H1 (cell line): Measurements from ENCODE around the gene APBA2. TPM values are rescaled to one million over a fixed set of nuclear protein-coding genes. Genes with fewer than 3 reads are reported as not detected.

Source experiments
- CTCF ChIA-PET: fragments of 300-600 bp; sonication (Branson Sonifier 250); formaldehyde crosslinking; loops from one replicate; lab custom pipeline; 2021; ENCODE audit not compliant: partially characterized antibody; lab: Charles Lee
- POLR2A ChIA-PET: fragments of 300-600 bp; sonication (Branson Sonifier 250); formaldehyde crosslinking; loops from one replicate; lab custom pipeline; 2021; ENCODE audit warnings: inconsistent platforms; ENCODE audit not compliant: partially characterized antibody; lab: Charles Lee
- DNase-seq, 2 experiments: peaks; one replicate each; pipeline versions ENCODE4 v3.0.0 to v3.0.0-alpha.2; 2010 to 2022; ENCODE audit warnings: low spot score in 2 of 2, low read depth in 1 of 2, mixed read lengths in 1 of 2
- FAIRE-seq: peaks from 2 replicates; lab custom pipeline; 2011; peaks lifted over from hg19 to GRCh38; lab: Jason Lieb, UNC
- H2AFZ ChIP-seq: 2 replicates; pipeline ENCODE4 v1.8.1; 2012; ENCODE audit warnings: low read length, inconsistent platforms
- H2AK5ac ChIP-seq: 2 replicates; pipeline ENCODE4 v1.6.1; 2013; ENCODE audit warnings: low read depth, low read length
- H2BK120ac ChIP-seq: replicated peaks from 2 replicates; pipeline ENCODE3; 2013; ENCODE audit warnings: low read depth, low read length, inconsistent platforms
- H2BK12ac ChIP-seq: 2 replicates; pipeline ENCODE4 v1.6.1; 2013; ENCODE audit warnings: low read depth, low read length
- H2BK15ac ChIP-seq: 2 replicates; pipeline ENCODE4 v1.6.1; 2013; ENCODE audit warnings: low read length
- H2BK20ac ChIP-seq: 2 replicates; pipeline ENCODE4 v1.6.1; 2013; ENCODE audit warnings: low read length
- H2BK5ac ChIP-seq: 2 replicates; pipeline ENCODE4 v1.6.1; 2013; ENCODE audit warnings: low read depth, low read length
- H3K14ac ChIP-seq: 2 replicates; pipeline ENCODE4 v1.6.1; 2013; ENCODE audit warnings: inconsistent platforms; ENCODE audit not compliant: insufficient read length
- H3K18ac ChIP-seq: 2 replicates; pipeline ENCODE4 v1.6.1; 2013; ENCODE audit warnings: low read length; ENCODE audit errors: extremely low read depth
- H3K23ac ChIP-seq: 2 replicates; pipeline ENCODE4 v1.6.1; 2013; ENCODE audit warnings: inconsistent platforms; ENCODE audit not compliant: insufficient read length
- H3K23me2 ChIP-seq: 2 replicates; pipeline ENCODE4 v1.6.1; 2013; ENCODE audit warnings: low read depth, low read length
- H3K27ac ChIP-seq: 2 replicates; pipeline ENCODE4 v1.6.1; 2011; ENCODE audit warnings: low read depth, low read length, inconsistent platforms
- H3K27me3 ChIP-seq, 4 experiments: replicated peaks in 1 of 4; 1 replicate in 1 of 4; 2 replicates in 3 of 4; pipeline versions ENCODE4 v1.6.1 to v1.8.1; 2011 to 2013; ENCODE audit warnings: low read length in 3 of 4, mild to moderate bottlenecking in 3 of 4, inconsistent platforms in 2 of 4, mixed read lengths in 2 of 4, moderate library complexity in 1 of 4; ENCODE audit not compliant: control insufficient read depth in 3 of 4, insufficient read depth in 3 of 4; ENCODE audit errors: extremely low read depth in 1 of 4
- H3K36me3 ChIP-seq, 4 experiments: 2 replicates each; pipeline versions ENCODE4 v1.6.1 to v1.8.1; 2011 to 2013; ENCODE audit warnings: mild to moderate bottlenecking in 4 of 4, low read length in 3 of 4, moderate library complexity in 2 of 4, control low read depth in 1 of 4, inconsistent platforms in 1 of 4; ENCODE audit not compliant: insufficient read depth in 4 of 4, control insufficient read depth in 2 of 4
- H3K4ac ChIP-seq: replicated peaks from 2 replicates; pipeline ENCODE3; 2013; ENCODE audit warnings: low read length, low read depth, mixed read lengths, inconsistent platforms; ENCODE audit not compliant: insufficient read length
- H3K4me1 ChIP-seq, 4 experiments: replicated peaks in 1 of 4; 1 replicate in 1 of 4; 2 replicates in 3 of 4; pipeline versions ENCODE4 v1.6.1 to v1.8.1; 2011 to 2013; ENCODE audit warnings: low read length in 3 of 4, inconsistent platforms in 2 of 4, mixed read lengths in 1 of 4; ENCODE audit not compliant: insufficient read depth in 4 of 4, control insufficient read depth in 3 of 4
- H3K4me2 ChIP-seq, 2 experiments: 2 replicates each; pipeline versions ENCODE4 v1.6.1 to v1.8.1; 2011 to 2013; ENCODE audit warnings: low read depth in 2 of 2, low read length in 2 of 2, control low read depth in 1 of 2, inconsistent platforms in 1 of 2, mild to moderate bottlenecking in 1 of 2; ENCODE audit not compliant: insufficient read depth in 1 of 2
- H3K4me3 ChIP-seq, 4 experiments: fragments of 200-600, 300-600 bp in 1 of 4; sonication (generic), shearing (Covaris generic), sonication (Bioruptor Twin) in 1 of 4; 2 replicates each; pipeline versions ENCODE4 v1.5.1 to v1.8.1; 2011 to 2016; ENCODE audit warnings: low read length in 4 of 4, low read depth in 3 of 4, control low read depth in 2 of 4, inconsistent platforms in 2 of 4, mild to moderate bottlenecking in 2 of 4, mixed read lengths in 1 of 4, moderate library complexity in 1 of 4; ENCODE audit not compliant: insufficient read depth in 2 of 4; ENCODE audit errors: extremely low read depth in 1 of 4
- H3K56ac ChIP-seq: replicated peaks from 2 replicates; pipeline ENCODE3; 2013; ENCODE audit warnings: low read depth, mild to moderate bottlenecking, mixed read lengths, low read length, inconsistent platforms; ENCODE audit not compliant: insufficient read length
- H3K79me1 ChIP-seq: 2 replicates; pipeline ENCODE4 v1.6.1; 2013; ENCODE audit warnings: low read depth, low read length, control low read depth
- H3K79me2 ChIP-seq, 2 experiments: 2 replicates each; pipeline versions ENCODE4 v1.6.1 to v1.8.1; 2012 to 2013; ENCODE audit warnings: low read length in 2 of 2, mild to moderate bottlenecking in 2 of 2, inconsistent platforms in 1 of 2; ENCODE audit not compliant: insufficient read depth in 2 of 2, control insufficient read depth in 1 of 2
- H3K9ac ChIP-seq, 4 experiments: replicated peaks in 1 of 4; 1 replicate in 1 of 4; 2 replicates in 3 of 4; pipeline versions ENCODE4 v1.6.1 to v1.8.1; 2011 to 2013; ENCODE audit warnings: low read depth in 3 of 4, low read length in 3 of 4, control low read depth in 2 of 4, mild to moderate bottlenecking in 2 of 4, moderate library complexity in 2 of 4, inconsistent platforms in 1 of 4; ENCODE audit errors: extremely low read depth in 1 of 4
- H3K9me3 ChIP-seq, 2 experiments: 2 replicates each; pipeline versions ENCODE4 v1.6.1 to v1.8.1; 2012 to 2013; ENCODE audit warnings: mild to moderate bottlenecking in 2 of 2, moderate library complexity in 2 of 2, control low read depth in 1 of 2, inconsistent platforms in 1 of 2, low read depth in 1 of 2, low read length in 1 of 2, mixed read lengths in 1 of 2; ENCODE audit not compliant: insufficient read depth in 2 of 2
- H4K20me1 ChIP-seq, 2 experiments: replicated peaks in 1 of 2; 2 replicates each; pipeline versions ENCODE3 to v1.8.1; 2011 to 2013; ENCODE audit warnings: inconsistent platforms in 2 of 2, low read length in 2 of 2, mild to moderate bottlenecking in 1 of 2; ENCODE audit not compliant: insufficient read depth in 2 of 2, control insufficient read depth in 1 of 2
- H4K5ac ChIP-seq: 2 replicates; pipeline ENCODE4 v1.6.1; 2013; ENCODE audit warnings: low read length, low read depth, mixed read lengths, inconsistent platforms; ENCODE audit not compliant: insufficient read length
- H4K8ac ChIP-seq: 2 replicates; pipeline ENCODE4 v1.8.0; 2013; ENCODE audit warnings: mild to moderate bottlenecking, moderate library complexity, low read length, inconsistent platforms; ENCODE audit not compliant: insufficient read depth; ENCODE audit errors: extremely low read depth
- H4K91ac ChIP-seq: replicated peaks from 2 replicates; pipeline ENCODE3; 2013; ENCODE audit warnings: low read length, mixed read lengths, inconsistent platforms; ENCODE audit not compliant: insufficient read length
- BACH1 ChIP-seq: IDR thresholded peaks from 2 replicates; pipeline ENCODE4 v1.6.1; 2012; ENCODE audit warnings: low read length, improper control_type of control experiment
- HDAC6 ChIP-seq: IDR thresholded peaks from one replicate; pipeline ENCODE4 v1.7.1; 2012; ENCODE audit warnings: low read depth, mild to moderate bottlenecking, inconsistent platforms, low read length, moderate library complexity
- KDM1A ChIP-seq: fragments of 200-600, 300-600 bp; sonication (generic); IDR thresholded peaks from 2 replicates; pipeline ENCODE4 v1.7.1; 2016; ENCODE audit warnings: mild to moderate bottlenecking, low read length, borderline replicate concordance
- POU5F1 ChIP-seq: IDR thresholded peaks from 2 replicates; pipeline ENCODE4 v1.6.1; 2011; ENCODE audit warnings: low read depth, mild to moderate bottlenecking, low read length, moderate library complexity
- TEAD4 ChIP-seq: IDR thresholded peaks from 2 replicates; pipeline ENCODE4 v1.6.1; 2012; ENCODE audit warnings: low read depth, low read length, inconsistent platforms, mixed read lengths
- WGBS, 2 experiments: shearing (Covaris generic) in 1 of 2; methylation state at CpG; one replicate each; pipeline versions ENCODE4 v1.1.6 to v1.1.7; 2013 to 2015; ENCODE audit warnings: low lambda C conversion rate in 2 of 2, mixed read lengths in 2 of 2, inconsistent platforms in 1 of 2, low coverage in 1 of 2, missing lambda C conversion rate in 1 of 2; ENCODE audit not compliant: insufficient replicate concordance in 2 of 2, insufficient coverage in 1 of 2, insufficient read length in 1 of 2; ENCODE audit errors: extremely low coverage in 1 of 2, missing lambda C conversion rate in 1 of 2; 5-methylcytosine and 5-hydroxymethylcytosine counted together
- polyA plus RNA-seq, 7 experiments: library from polyadenylated mRNA; depleted of rRNA in 3 of 7; stranded (reverse) in 5 of 7; unstranded in 2 of 7; fragments of >200 nt in 5 of 7; fragments of 200-250 nt in 2 of 7; gene quantifications; 1 replicate in 5 of 7; 2 replicates in 1 of 7; 4 replicates in 1 of 7; pipeline versions ENCODE4 v1.2.1 to v1.2.3, GENCODE V29; 2011 to 2013; ENCODE audit warnings: missing spikeins in 2 of 7, mixed read lengths in 2 of 7
- total RNA-seq: library from RNA; stranded (reverse); fragmentation: NEBNext Ultra II Directional; extraction: Animal tissue kit (Norgen Biotek cat#: 25700); gene quantifications from 2 replicates; pipeline ENCODE4 v1.2.1, GENCODE V29; 2021
- TF ChIP-seq, protein P1 (sequence below): IDR thresholded peaks from 2 replicates; pipeline ENCODE4 v1.6.1; 2011; ENCODE audit warnings: low read depth, mild to moderate bottlenecking, low read length; ENCODE audit not compliant: insufficient read depth
- TF ChIP-seq, protein P2 (sequence below), 3 experiments: IDR thresholded peaks; 1 replicate in 2 of 3; 2 replicates in 1 of 3; pipeline versions ENCODE4 v1.5.1 to v1.6.1; 2011; ENCODE audit warnings: low read length in 3 of 3, mild to moderate bottlenecking in 3 of 3, inconsistent platforms in 2 of 3, low read depth in 1 of 3, moderate library complexity in 1 of 3; ENCODE audit not compliant: insufficient read depth in 1 of 3; ENCODE audit errors: control extremely low read depth in 1 of 3

The APBA2 gene
- total and polyA plus RNA-seq, 2 of the 8 experiments (the other 6 are each of a cell fraction or from before 2014, with no cell fraction given), result 15.5 to 19.0 TPM

DNA sequence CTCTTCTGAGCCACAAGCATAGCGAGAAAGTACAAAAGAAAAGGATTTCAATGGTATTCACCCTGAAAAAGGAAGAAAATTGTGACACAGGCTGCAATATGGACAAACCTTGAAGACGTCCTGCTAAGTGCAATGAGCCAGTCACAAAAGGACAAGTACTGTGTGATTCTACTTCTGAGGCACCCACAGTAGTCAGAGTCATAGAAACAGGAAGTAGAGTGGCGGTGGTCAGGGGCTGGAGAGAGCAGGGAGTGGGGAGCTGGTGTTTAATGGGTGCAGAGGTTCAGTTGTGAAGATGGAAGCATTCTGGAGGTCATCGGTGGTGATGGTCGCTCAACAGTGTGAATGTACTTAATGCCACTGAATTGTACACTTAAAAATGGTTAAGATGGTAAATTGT lies 180.5 kb downstream of the APBA2 start:
- Histone ChIP-seq H3K18ac (no peak overlapping the region), H4K5ac (no peak overlapping the region), H3K27ac (no peak overlapping the region), H4K8ac (no peak overlapping the region), H4K91ac (no peak overlapping the region), H3K79me1 (no peaks in the 10 kb centered on the region), H2BK12ac (no peak overlapping the region), H2BK5ac (no peak overlapping the region), H2AK5ac (no peak overlapping the region), H3K23me2 (peaks cover 2% of the 10 kb centered on the region; the same call in 1 of the 2 replicates), H4K20me1 (no peaks in the 10 kb centered on the region), H2BK120ac (no peak overlapping the region), H3K9me3 (0 out of 4 replicates have a peak, but pooled peaks cover 0 to 4% of the 10 kb centered on the region in 2 experiments), H2BK20ac (no peak overlapping the region), H3K56ac (no peak overlapping the region), H3K79me2 (no peaks in the 10 kb centered on the region), H3K36me3 (no peaks in the 10 kb centered on the region; a peak in 1 of 8 replicates), H2AFZ (no peak overlapping the region), H3K14ac (no peak overlapping the region), H3K4me1 (peaks cover 0 to 12% (median 4%) of the 10 kb centered on the region in 4 experiments; a peak in 4 of 7 replicates), H3K4me3 (no peak overlapping the region), H2BK15ac (no peak overlapping the region), H3K4ac (no peak overlapping the region), H3K27me3 (no peaks in the 10 kb centered on the region), H3K9ac (no peak overlapping the region), H3K23ac (no peak overlapping the region), H3K4me2 (no peak overlapping the region)
- WGBS, 2 experiments, result 87% methylated on average over 5 of the region's 5 CpGs; no CpG with 5 or more reads in 1 of the 2 experiments
- CTCF ChIA-PET, result interaction anchor here (0.6 to 2.2 kb wide), 2 partner anchors 16 to 24 kb away, joined by 3 to 5 read pairs; no protein-coding TSS in a partner anchor
- FAIRE-seq, result no peak
- POLR2A ChIA-PET, result no interaction called here
- no peak for TF ChIP-seq TEAD4
- TF ChIP-seq, protein P1, sequence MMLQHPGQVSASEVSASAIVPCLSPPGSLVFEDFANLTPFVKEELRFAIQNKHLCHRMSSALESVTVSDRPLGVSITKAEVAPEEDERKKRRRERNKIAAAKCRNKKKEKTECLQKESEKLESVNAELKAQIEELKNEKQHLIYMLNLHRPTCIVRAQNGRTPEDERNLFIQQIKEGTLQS, result no peak
- no peak for TF ChIP-seq KDM1A
- TF ChIP-seq, protein P2, sequence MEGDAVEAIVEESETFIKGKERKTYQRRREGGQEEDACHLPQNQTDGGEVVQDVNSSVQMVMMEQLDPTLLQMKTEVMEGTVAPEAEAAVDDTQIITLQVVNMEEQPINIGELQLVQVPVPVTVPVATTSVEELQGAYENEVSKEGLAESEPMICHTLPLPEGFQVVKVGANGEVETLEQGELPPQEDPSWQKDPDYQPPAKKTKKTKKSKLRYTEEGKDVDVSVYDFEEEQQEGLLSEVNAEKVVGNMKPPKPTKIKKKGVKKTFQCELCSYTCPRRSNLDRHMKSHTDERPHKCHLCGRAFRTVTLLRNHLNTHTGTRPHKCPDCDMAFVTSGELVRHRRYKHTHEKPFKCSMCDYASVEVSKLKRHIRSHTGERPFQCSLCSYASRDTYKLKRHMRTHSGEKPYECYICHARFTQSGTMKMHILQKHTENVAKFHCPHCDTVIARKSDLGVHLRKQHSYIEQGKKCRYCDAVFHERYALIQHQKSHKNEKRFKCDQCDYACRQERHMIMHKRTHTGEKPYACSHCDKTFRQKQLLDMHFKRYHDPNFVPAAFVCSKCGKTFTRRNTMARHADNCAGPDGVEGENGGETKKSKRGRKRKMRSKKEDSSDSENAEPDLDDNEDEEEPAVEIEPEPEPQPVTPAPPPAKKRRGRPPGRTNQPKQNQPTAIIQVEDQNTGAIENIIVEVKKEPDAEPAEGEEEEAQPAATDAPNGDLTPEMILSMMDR (IDR thresholded peaks at IDR 0.05; ENCODE audit: control extremely low read depth in 1 of 3, insufficient read depth in 1 of 3, low read depth in 1 of 3, low read length in 3 of 3), result no peak
- no peak for TF ChIP-seq HDAC6
- TF ChIP-seq BACH1, result no peak
- TF ChIP-seq POU5F1, result no peak
- DNase-seq, result no peak
